Measurements from ENCODE around the gene ARPC1A.

DNA sequence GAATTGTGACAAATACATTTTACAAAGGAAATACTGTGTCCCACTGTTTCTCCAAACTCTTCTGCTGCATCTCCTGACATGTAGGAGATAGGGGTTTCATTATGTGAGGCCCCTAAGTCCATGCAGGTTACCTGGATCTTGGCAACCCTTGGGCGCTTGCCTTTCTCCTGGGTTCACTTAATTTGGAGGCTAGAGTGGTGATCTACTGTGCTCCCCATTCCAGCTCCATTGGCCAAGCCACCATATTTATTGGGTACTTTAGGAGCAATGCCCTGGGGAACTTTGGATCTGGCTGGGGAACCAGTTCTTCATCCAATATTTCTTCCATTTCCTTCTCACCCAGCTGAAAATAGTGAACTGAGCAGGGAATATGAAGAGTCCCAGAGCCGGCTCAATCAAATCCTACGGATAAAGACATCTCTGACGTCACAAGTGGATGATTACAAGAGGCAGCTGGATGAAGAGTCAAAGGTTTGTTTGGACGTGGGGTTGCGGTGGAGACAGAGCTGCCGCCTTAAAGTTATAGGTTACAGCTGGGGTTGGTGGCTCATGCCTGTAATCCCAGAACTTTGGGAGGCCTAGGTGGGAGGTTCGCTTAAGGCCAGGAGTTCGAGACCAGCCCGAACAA, 34.6 kb upstream of the ARPC1A start:
- TF ChIP-seq CTCF (IDR thresholded peaks at IDR 0.05; ENCODE audit: insufficient read depth, low read depth, low read length) (no peak), EZH2 (IDR thresholded peaks at IDR 0.05; ENCODE audit: insufficient read depth, low read length) (no peak)
